ENCODE measurements around the gene TNNI3K.

GRCh38 chr1:74464037-74464436, 228.8 kb downstream of the TNNI3K start:
- no peak for TF ChIP-seq EP300 (IDR thresholded peaks at IDR 0.05)
- no peak for TF ChIP-seq POLR2A (IDR thresholded peaks at IDR 0.05)
- TF ChIP-seq CTCF (IDR thresholded peaks at IDR 0.05) = no peak
